ENCODE data around the gene KIZ.

GRCh38 chr20:21191839-21192238, 66.0 kb downstream of the KIZ start:
- TF ChIP-seq CTCF (conservative IDR thresholded peaks at IDR 0.05; ENCODE audit: low read depth, low read length): no peak
- no peak for TF ChIP-seq EZH2 (IDR thresholded peaks at IDR 0.05; ENCODE audit: borderline replicate concordance, low read depth, low read length, poor library complexity, severe bottlenecking)

Measured in A673 (cell line).